ENCODE results near the gene NR1I2. TPM values are rescaled to one million over a fixed set of nuclear protein-coding genes. Genes with fewer than 3 reads are reported as not detected.

Gene NR1I2
- not detected in 2 replicates for total RNA-seq

GRCh38 chr3:119781330-119782198, at the start of gene NR1I2:
Gene NR1I2, plus strand, starts transcription at chr3:119782101.

Other genes starting within 250 kb of the NR1I2 start
- not detected in 2 replicates for gene CD80, start 222.5 kb upstream of the NR1I2 start, total RNA-seq
- gene ADPRH, start 202.6 kb upstream of the NR1I2 start, total RNA-seq, result 0.49 and 2.0 TPM in 2 replicates
- not detected in 2 replicates for gene PLA1A, start 184.2 kb upstream of the NR1I2 start, total RNA-seq
- 3.8 TPM in 1 of 2 replicates, not detected in the other for gene POPDC2, start 121.5 kb upstream of the NR1I2 start, total RNA-seq
- 9.1 and 11.7 TPM in 2 replicates for gene COX17, start 104.7 kb upstream of the NR1I2 start, total RNA-seq
- gene CFAP91, start 79.1 kb upstream of the NR1I2 start, total RNA-seq, result 0.05 TPM in 1 of 2 replicates, not detected in the other